Mammary epithelial cell (primary cell): Measurements from ENCODE around the gene CDK14.

Experiments
- EZH2 ChIP-seq: IDR thresholded peaks from 2 replicates; pipeline ENCODE4 v1.6.1; 2012; ENCODE audit warnings: low read length, inconsistent platforms, borderline replicate concordance
- TF ChIP-seq, protein P1 (sequence below), 2 donors: IDR thresholded peaks in 1 of 2; conservative IDR thresholded peaks in 1 of 2; 2 replicates each; pipeline ENCODE4 v1.5.1; 2011 to 2012; ENCODE audit warnings: inconsistent platforms in 2 of 2, low read length in 2 of 2, mild to moderate bottlenecking in 2 of 2, control low read depth in 1 of 2, low read depth in 1 of 2; ENCODE audit not compliant: insufficient read depth in 1 of 2; ENCODE audit errors: extremely low read depth in 1 of 2

DNA sequence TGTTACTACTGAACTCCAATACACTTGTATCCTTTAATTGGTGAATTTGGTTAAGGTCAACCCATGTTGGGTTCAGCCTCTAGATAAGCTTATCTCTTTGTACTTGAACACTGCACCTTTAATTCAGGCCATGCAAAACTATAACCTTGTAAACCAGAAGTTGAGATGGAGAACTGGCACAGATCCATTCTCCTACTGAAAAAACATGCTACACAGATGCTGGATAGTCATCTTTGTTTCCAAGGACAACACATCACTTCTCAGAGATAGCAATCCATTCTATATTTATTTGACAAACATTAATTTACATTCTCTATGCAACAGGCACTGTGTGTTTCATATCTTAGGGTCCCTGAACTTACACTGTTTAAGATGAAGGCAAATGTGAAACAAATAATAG is 2.9 kb upstream of the CDK14 start:
- TF ChIP-seq, protein P1, sequence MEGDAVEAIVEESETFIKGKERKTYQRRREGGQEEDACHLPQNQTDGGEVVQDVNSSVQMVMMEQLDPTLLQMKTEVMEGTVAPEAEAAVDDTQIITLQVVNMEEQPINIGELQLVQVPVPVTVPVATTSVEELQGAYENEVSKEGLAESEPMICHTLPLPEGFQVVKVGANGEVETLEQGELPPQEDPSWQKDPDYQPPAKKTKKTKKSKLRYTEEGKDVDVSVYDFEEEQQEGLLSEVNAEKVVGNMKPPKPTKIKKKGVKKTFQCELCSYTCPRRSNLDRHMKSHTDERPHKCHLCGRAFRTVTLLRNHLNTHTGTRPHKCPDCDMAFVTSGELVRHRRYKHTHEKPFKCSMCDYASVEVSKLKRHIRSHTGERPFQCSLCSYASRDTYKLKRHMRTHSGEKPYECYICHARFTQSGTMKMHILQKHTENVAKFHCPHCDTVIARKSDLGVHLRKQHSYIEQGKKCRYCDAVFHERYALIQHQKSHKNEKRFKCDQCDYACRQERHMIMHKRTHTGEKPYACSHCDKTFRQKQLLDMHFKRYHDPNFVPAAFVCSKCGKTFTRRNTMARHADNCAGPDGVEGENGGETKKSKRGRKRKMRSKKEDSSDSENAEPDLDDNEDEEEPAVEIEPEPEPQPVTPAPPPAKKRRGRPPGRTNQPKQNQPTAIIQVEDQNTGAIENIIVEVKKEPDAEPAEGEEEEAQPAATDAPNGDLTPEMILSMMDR (conservative IDR thresholded peaks at IDR 0.05 in 1 of 2, IDR thresholded peaks at IDR 0.05 in 1 of 2; ENCODE audit: extremely low read depth in 1 of 2, insufficient read depth in 1 of 2, low read depth in 1 of 2, low read length in 2 of 2), result no peak
- TF ChIP-seq EZH2, result no peak
